GM19372 (cell line): ENCODE measurements around the gene ZKSCAN7.
"Not testable (repeated sequence)": the region's sequence is repeated elsewhere in the genome, so short reads cannot be mapped to it uniquely, and the experiment has no call there.

Source experiments
- ATAC-seq: cut with Tn5 transposase; IDR thresholded peaks from one replicate; pipeline ENCODE4 v1.9.1; 2021; ENCODE audit warnings: mild to moderate bottlenecking, low read depth, moderate library complexity; ENCODE audit not compliant: unreplicated experiment

ZKSCAN7 gene

DNA sequence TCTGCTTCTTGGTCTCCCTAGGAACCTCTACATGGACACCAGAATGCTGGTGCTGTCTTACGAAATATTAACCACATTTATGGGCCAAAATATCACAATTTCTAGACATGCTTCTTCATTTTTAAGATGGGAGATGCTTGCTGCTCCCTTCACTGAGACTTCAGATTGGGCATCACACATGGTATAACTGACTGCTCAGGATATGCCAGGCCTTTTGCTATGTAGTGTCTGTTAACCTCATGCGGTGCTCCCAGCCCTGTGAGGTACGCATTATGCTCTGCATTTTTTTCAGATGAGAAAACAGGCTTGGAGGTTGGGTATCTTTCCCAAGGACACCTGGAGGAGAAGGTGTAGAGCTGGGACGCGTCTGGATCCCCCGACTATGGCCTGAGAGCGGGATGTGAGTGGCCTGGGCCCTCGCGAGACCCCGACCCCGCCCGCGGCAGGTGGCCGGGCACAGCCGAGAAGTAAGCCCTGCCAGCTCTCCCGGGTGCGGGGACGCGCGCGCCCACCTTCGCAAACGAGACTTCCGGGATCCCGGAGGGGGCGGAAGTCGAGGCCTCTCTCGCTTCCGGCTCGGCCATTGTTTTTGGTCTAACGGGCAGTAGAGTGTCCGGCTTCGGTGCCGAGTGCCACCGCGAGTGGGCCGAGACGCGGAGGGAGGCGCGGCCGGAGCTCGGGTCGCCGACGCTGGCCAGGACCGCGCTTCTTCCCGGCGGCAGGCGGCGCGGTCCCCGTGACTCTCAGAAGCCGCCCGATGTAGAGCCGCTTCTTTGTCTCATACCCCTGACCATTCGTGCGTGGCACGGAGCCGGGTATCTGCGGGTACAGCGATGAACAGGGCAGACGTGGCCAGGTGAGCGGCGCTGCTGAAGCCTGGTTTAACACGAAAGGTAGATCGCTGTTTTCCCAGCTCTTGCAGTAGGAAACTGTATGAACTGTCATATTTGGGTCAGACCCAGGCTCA, at the start of gene ZKSCAN7:
Gene ZKSCAN7 (plus strand): TSS at position 568 of the 967 bp plus-strand sequence. CDS start 1,855 bp downstream, outside the sequence.
- ATAC-seq: peak; percentile 60

DNA sequence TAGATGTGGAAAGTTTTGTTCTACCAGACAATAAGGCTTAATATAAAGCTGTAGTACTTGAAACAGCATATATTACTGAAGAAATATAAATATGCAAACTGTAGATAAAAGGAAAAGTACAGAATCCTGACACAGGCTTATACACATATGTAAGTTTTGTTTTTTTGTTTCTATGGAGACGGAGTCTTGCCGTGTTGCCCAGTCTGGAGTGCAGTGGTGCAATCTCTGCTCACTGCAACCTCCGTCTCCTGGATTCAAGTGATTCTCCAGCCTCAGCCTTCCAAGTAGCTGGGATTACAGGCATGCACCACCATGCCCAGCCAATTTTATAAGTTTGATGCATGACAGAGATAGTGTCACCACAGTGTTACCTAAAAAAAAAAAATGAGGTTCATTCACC, 48.4 kb upstream of the ZKSCAN7 start:
- ATAC-seq: no peak

DNA sequence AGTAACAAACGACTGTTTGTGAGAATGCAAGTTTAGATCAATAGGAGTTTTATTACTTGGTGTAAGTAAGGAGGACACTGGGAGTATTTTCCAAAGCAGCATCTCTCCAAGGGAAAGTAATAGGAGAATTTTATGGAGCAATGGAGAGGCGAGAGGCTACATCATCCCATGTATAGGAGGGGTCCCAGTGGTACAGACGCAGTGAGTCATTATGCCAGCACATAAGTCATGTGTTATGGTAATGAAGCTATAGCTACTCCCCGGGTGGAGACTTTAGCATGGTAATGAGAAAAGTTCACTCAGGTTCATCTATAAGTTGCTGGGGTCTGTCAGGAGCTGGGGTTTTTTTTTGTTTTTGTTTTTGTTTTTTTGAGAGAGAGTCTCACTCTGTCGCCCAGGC, 48.0 kb upstream of the ZKSCAN7 start:
- no peak for ATAC-seq

DNA sequence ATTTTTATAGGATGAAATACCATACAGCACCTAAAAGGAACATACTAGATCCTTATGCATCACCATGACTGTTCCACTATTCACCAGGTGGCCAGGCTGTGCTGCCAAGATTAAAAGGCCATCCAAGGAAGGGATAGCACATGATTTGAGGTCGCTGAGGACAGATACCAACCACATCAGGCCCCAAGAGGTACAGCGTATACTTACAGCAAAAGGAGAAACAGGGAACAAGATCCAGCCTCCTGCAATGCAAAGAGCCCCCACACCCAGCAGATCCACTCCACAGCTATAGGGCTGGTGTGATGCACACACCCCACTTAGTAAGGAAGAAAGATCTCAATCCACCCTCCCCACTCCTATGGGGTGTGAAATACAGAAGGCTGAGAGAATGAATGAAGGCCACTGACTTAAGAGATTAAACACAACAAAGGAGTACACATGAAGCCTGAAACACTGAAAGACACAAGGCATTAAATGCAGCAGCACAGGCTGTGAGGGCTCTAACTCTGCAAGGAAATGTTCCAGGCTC, 45.5 kb upstream of the ZKSCAN7 start:
- no peak for ATAC-seq

DNA sequence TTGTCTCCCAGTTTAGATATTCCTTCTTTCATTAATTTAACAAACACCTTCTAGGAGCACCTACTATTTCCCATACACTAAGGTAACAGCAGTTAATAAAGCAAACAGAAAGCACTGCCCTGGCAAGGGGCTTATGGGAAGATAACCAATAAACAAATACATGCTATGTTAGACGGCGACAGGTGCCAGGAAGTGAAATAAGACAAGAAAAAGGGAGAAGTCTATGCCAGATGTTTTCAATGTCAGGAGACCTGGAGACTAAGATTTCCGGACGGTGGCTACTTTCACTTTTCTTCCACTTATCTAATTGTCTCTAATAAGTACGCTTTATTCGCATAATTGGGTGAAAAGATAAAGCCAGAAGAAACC, 45.0 kb upstream of the ZKSCAN7 start:
- peak; percentile 37 for ATAC-seq

DNA sequence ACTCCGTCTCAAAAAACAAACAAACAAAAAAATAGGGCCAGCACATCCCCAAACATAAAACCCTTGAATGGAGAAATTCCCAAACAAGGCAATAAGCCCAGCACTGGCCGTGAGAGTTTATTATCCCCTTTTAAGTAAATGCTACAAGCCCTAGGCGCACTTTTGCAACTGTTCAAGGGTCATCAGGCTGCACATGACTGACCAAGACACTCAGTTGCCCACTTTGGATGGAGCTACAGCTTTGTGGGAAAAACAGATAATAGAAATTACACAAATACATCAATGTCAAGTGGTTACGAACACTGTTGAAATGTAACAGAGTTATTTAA, 43.8 kb upstream of the ZKSCAN7 start:
- no peak for ATAC-seq

DNA sequence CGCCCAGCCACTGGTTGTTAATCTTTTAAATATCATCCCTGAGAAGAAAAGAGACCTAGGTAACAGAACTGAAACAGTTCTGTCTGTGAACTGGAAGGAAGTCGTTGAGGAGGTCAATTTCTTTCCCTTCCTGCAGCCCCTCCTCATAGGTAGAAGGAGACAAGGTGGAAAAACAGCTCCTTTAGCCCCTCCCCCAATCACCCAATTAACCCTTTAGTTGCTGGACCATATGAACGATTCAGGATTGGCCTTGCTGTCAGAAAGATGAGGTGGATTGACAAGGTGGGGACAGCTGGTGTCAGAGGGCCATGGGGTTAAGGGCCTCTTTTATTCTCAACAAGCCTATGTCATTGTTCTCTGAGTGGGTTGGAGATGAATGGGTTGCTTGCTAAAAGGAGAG, 41.5 kb upstream of the ZKSCAN7 start:
- ATAC-seq: no peak

DNA sequence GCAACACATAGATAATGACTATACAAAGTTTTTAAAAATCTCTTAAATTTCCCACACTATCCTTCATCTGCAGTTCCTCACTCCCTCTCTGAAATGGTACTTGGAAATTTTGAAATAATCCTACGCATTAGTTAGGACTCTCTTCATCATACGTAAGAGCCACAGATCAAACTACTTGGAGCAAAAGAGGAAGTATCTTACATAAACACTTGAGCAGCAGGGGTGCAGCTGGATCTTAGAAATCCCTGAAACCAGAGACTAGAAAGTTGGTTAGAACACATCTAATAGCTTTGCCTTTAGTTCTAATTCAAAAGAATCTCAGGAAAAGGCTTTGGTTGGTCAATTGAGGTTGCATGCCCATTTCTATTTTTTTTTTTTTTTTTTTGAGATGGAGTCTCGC, 38.8 kb upstream of the ZKSCAN7 start:
- no peak for ATAC-seq

DNA sequence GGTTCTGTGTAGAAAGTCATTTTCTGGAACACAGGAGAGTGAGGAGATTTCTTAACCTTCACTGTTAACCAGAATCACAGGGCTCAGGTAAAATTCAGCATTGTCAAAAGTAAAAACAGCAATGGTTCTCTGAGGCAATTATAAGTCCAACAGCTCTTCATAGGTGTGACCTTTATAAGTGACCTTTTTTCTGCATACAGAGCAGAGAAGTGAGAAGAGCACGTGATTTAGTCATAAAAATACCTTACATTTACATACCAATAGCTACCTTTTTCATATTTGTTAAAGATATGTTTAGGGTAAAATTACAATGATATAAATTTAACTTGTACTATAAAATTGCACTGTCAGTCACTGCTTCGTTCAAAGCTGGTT, 36.2 kb upstream of the ZKSCAN7 start:
- no peak for ATAC-seq

DNA sequence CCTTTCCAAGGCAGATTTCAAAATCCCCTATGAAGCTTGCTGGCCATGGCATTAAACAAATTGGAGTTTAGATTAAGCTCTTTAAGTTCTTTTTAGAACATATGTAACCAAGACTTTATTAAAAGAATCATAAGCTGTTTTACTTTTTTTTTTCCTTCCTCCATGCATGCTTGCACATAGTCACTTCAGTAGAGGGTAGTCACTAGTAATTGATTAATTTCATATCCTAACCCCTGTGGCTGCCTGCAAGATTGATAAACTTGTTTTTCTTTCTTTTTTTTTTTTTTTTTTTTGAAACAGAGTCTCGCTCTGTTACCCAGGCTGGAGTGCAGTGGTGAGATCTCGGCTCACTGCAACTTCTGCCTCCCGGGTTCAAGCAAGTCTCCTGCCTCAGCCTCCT, 33.3 kb upstream of the ZKSCAN7 start:
- ATAC-seq: no peak

DNA sequence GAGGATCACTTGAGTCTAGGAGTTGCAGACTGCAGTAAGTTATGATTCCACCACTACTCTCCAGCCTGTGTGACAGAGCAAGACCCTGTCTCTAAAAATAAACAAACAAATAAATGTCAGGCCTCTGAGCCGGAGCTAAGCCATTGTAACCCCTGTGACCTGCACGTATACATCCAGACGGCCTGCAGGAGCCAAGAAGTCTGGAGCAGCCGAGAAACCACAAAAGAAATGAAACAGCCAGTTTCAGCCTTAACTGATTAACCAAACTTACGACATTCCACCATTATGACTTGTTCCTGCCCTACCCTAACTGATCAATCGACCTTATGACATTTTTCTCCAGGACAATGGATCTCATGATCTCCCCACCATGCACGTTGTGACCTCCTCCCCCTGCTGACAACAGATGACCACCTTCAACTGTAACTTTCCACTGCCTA, 32.5 kb upstream of the ZKSCAN7 start:
- ATAC-seq: no peak

DNA sequence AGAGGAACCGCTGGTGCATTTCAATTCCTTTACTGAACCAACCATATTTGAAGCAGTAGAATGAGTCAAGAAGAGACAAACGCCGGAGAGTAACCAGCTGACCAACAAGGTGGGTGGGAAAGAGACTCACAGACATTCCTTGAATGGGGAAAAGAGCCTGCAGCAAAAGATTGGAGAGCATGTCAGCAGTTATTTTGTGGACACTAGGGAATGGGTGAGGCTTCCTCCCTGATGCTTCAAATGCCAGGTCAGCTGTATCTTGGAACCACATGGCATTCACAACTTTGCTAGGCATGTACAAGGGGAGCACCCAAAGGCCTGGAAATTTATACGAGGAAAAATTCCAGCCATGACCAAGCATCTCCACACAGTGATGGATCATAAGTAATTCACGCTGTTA, 29.9 kb upstream of the ZKSCAN7 start:
- no peak for ATAC-seq

DNA sequence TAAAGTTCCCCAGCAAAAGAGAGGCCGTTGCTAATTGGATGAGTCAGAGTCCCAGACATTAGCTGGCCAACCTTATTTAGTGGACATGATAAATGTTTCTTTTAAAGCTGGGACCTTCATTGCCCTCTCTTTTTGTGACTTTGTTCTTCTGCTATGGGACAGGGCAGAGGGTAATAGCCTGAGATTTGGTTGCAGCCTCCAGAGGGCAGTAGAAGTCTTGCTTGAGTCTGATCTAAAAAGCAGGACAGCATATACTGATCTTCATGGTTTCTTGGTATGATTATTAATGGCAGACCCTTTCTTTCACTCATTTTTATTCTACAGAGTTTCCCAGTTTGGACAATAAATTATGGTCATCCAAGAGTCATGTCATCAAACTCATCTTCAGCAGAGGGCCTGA, 25.1 kb upstream of the ZKSCAN7 start:
- no peak for ATAC-seq

DNA sequence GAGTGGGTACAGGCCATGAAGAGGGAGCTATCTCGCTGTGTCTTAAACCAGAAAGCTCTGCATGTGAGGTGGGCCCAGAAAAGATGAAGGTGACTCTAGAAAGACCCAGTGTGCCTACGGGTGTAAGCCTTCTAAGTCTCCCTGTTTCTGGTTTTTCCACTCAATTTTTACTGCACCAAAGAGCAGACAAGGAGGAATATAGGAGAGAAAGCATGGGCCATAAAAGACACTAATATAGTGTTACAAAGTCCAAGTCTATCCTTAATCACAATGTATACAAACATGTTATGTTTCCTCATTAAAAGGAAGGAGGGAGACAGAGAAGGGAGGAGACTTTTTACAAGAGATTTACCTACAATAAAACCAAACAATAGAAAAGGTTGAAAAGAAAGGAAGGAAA, 24.1 kb upstream of the ZKSCAN7 start:
- no peak for ATAC-seq

DNA sequence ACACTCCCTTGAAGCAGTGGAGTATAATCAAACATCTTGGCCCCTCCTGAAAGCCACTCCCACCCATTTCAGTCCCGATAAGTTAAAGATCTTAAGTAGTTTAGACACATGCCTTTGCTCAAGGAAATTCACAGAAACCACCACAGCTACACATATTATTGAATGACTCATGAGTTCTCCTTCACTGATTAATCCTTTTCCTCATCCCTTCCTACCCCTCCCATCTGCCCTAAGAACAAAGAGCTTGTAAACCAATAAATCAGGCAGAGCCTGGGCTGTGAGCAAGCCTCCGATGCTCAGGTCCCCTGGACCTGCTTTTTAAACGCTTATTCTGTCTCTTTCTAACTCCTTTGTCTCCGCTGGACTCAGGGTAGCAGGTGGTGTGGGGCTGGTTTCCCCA, 20.3 kb upstream of the ZKSCAN7 start:
- ATAC-seq: not testable (repeated sequence)

DNA sequence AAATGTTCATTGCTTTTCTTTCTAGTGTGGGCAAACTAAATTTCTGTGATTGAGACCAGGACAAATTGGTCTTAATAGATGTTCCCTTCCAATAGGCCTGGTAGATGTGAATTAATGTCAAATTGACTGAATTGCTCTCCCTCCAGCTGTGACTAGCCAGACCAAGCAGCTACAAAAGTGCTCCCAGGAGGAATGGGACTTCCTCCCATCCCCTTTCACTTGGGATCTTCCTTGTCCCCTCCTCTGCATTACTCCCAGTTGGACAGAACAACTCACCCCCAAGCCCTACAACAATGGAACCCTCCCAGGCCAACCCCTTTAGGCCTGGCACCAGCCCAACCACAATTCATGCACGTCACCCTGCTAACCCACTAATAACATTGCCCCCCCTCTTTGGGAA, 19.6 kb upstream of the ZKSCAN7 start:
- ATAC-seq: no peak

DNA sequence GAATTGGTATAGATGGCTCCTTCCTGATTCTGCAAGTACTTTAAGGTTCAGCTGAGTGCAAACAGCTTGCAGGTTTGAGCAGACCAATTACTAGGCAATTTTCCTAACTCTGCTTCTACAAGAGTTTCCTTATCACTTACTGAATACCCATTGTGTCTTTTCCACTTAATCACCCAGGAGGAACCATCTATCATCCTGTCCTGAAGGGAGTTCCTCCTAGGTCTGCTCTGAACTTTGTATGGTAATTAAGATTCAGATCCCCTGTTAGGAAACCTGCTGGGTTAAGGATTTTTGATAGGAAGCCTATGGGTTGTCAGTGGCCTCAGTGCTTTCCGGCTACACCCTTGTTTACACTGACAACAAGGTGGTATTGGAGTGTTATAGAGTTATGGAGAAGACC, 10.2 kb upstream of the ZKSCAN7 start:
- ATAC-seq: not testable (repeated sequence)

DNA sequence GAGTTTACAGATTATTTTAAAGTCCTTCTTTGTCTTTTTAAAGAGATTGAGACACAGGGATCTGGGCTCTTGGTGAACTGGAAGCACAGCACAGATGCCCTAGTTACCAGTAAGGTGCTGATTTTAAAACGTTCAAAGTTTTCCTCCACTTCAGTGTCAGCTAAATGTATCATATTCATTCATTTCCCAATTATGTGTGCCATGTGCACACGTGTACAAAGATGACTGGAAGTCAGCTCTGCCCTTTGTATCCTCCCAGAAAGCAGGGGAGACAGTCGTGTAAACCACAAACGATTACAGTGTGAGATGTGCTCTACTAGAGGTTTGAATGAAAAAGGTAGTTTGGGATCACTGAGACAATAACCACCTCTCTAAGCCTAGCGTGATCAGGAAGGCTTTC, 730 bp downstream of the ZKSCAN7 start:
- ATAC-seq: no peak

DNA sequence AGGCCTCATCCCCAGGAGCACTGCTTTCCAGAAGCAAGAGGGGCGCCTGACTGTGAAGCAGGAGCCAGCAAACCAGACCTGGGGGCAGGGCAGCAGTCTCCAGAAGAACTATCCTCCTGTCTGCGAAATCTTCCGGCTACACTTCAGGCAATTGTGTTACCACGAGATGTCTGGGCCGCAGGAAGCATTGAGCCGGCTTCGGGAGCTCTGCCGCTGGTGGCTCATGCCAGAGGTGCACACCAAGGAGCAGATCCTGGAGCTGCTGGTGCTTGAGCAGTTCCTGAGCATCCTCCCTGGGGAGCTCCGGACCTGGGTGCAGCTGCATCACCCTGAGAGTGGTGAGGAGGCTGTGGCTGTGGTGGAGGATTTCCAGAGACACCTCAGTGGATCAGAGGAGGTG, 2.1 kb downstream of the ZKSCAN7 start:
- no peak for ATAC-seq

DNA sequence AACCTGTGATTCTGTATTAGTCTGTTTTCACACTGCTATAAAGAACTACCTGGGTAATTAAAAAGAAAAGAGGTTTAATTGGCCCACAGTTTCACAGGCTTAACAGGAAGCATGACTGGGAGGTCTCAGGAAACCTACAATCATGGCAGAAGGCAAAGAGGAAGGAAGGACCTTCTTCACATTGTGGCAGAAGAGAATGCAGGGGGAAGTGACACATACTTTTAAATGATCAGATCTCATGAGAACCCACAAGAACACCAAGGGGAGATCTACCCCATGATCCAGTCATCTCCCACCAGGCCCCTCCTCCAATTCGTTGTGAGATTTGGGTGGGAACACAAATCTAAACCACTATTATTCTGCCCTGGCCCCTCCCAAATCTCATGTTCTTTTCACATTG, 6.1 kb downstream of the ZKSCAN7 start:
- no peak for ATAC-seq

DNA sequence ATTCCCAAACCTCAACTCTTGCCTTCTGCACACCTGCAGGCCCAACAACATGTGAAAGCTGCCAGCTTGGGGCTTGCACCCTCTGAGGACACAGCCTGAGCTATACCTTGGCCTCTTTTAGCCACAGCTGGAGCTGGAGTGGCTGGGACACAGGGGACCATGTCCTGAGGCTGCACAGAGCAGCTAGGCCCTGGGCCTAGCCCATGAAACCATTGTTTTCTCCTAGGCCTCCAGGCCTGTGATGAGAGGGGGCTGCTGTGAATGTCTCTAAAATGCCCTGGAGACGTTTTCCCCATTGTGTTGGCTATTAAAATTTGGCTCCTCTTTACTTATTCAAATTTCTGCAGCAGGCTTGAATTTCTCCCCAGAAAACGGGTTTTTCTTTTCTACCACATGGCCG, 7.2 kb downstream of the ZKSCAN7 start:
- no peak for ATAC-seq

DNA sequence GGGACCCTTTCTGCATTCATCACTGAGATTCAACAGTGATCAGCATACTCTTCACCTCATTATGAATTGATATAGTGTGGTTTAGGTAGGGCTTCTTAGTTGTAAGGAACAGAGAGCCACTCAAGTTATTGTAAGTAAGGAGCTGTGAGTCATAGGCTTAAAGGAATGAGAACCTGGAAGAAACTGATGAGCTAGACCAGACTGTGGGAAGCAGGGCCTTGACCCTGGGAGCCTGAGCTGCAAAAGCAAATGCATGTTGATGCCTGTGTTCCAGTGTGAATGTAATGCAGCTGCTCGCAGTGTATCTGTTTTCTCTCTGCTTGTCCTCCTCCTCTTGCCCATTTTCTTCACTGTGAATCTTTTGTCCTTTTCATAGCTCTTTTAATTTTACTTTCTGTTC, 13.6 kb downstream of the ZKSCAN7 start:
- no peak for ATAC-seq
